Measurements from ENCODE around the gene ARAP3. TPM values are rescaled to one million over a fixed set of nuclear protein-coding genes. Genes with fewer than 3 reads are reported as not detected.

ARAP3 gene
- total and polyA plus RNA-seq, 9 donors = 6.8 to 19.3 (median 13.4) TPM

GRCh38 chr5:141703133-141703561 lies 21.1 kb upstream of the ARAP3 start:
- Histone ChIP-seq H3K4me3 (ENCODE audit: low read length) (peak overlapping the region; percentile 37), H3K4me1 (ENCODE audit: control insufficient read depth, insufficient read depth, low read length) (peaks cover 22% of the 10 kb centered on the region), H3K27me3 (ENCODE audit: control insufficient read depth, insufficient read depth, low read length) (peaks cover 69% of the 10 kb centered on the region), H3K9me3 (replicated peaks; ENCODE audit: control insufficient read depth, low read depth, low read length) (no peaks in the 10 kb centered on the region), H3K36me3 (ENCODE audit: control insufficient read depth, insufficient read depth, low read length) (no peaks in the 10 kb centered on the region), H3K27ac (ENCODE audit: low read length) (no peak overlapping the region)
- no peak for DNase-seq
- 16% methylated on average over 4 of the region's 16 CpGs for WGBS (ENCODE audit: insufficient coverage)

- 40% methylated on average over 1 of the region's 16 CpGs for WGBS (ENCODE audit: insufficient coverage)
- DNase-seq = no peak
- no peak overlapping the region for H3K27ac ChIP-seq (ENCODE audit: low read length)
- H3K4me3 ChIP-seq (ENCODE audit: low read length) = no peak overlapping the region
- no peaks in the 10 kb centered on the region for H3K9me3 ChIP-seq (replicated peaks; ENCODE audit: control insufficient read depth, low read depth, low read length)
- peaks cover 22% of the 10 kb centered on the region for H3K4me1 ChIP-seq (ENCODE audit: control insufficient read depth, insufficient read depth, low read length)
- H3K27me3 ChIP-seq (ENCODE audit: control insufficient read depth, insufficient read depth, low read length) = peaks cover 75% of the 10 kb centered on the region
- H3K36me3 ChIP-seq (ENCODE audit: control insufficient read depth, insufficient read depth, low read length) = no peaks in the 10 kb centered on the region
Measured at GRCh38 chr5:141701360-141702119, 19.5 kb upstream of the ARAP3 start.

GRCh38 chr5:141697586-141697985 lies 15.6 kb upstream of the ARAP3 start:
- WGBS (ENCODE audit: insufficient coverage) = 84% methylated on average over 3 of the region's 3 CpGs
- no peak overlapping the region for H3K4me3 ChIP-seq (ENCODE audit: low read length)
- H3K4me1 ChIP-seq (ENCODE audit: control insufficient read depth, insufficient read depth, low read length) = peaks cover 29% of the 10 kb centered on the region
- no peaks in the 10 kb centered on the region for H3K36me3 ChIP-seq (ENCODE audit: control insufficient read depth, insufficient read depth, low read length)
- no peaks in the 10 kb centered on the region for H3K9me3 ChIP-seq (replicated peaks; ENCODE audit: control insufficient read depth, low read depth, low read length)
- H3K27ac ChIP-seq (ENCODE audit: low read length) = no peak overlapping the region
- DNase-seq = no peak
- H3K27me3 ChIP-seq (ENCODE audit: control insufficient read depth, insufficient read depth, low read length) = peaks cover 45% of the 10 kb centered on the region

GRCh38 chr5:141696431-141696830 lies 14.4 kb upstream of the ARAP3 start:
- Histone ChIP-seq H3K4me3 (ENCODE audit: low read length) (no peak overlapping the region), H3K36me3 (ENCODE audit: control insufficient read depth, insufficient read depth, low read length) (no peaks in the 10 kb centered on the region), H3K9me3 (replicated peaks; ENCODE audit: control insufficient read depth, low read depth, low read length) (no peaks in the 10 kb centered on the region), H3K27me3 (ENCODE audit: control insufficient read depth, insufficient read depth, low read length) (peaks cover 39% of the 10 kb centered on the region), H3K4me1 (ENCODE audit: control insufficient read depth, insufficient read depth, low read length) (peaks cover 25% of the 10 kb centered on the region), H3K27ac (ENCODE audit: low read length) (no peak overlapping the region)
- WGBS (ENCODE audit: insufficient coverage) = no CpG with 5 or more reads among the region's 2 CpGs
- DNase-seq = no peak

GRCh38 chr5:141695627-141696215 lies 13.7 kb upstream of the ARAP3 start:
- Histone ChIP-seq H3K27ac (ENCODE audit: low read length) (no peak overlapping the region), H3K36me3 (ENCODE audit: control insufficient read depth, insufficient read depth, low read length) (no peaks in the 10 kb centered on the region), H3K4me3 (ENCODE audit: low read length) (no peak overlapping the region), H3K9me3 (replicated peaks; ENCODE audit: control insufficient read depth, low read depth, low read length) (no peaks in the 10 kb centered on the region), H3K27me3 (ENCODE audit: control insufficient read depth, insufficient read depth, low read length) (peaks cover 35% of the 10 kb centered on the region), H3K4me1 (ENCODE audit: control insufficient read depth, insufficient read depth, low read length) (peaks cover 22% of the 10 kb centered on the region)
- peak; percentile 56 for DNase-seq
- 44% methylated on average over 2 of the region's 11 CpGs for WGBS (ENCODE audit: insufficient coverage)

GRCh38 chr5:141694479-141694878 lies 12.4 kb upstream of the ARAP3 start:
- H3K4me1 ChIP-seq (ENCODE audit: control insufficient read depth, insufficient read depth, low read length) = peaks cover 22% of the 10 kb centered on the region
- H3K4me3 ChIP-seq (ENCODE audit: low read length) = no peak overlapping the region
- DNase-seq = no peak
- WGBS (ENCODE audit: insufficient coverage) = 66% methylated on average over 4 of the region's 5 CpGs
- H3K9me3 ChIP-seq (replicated peaks; ENCODE audit: control insufficient read depth, low read depth, low read length) = no peaks in the 10 kb centered on the region
- H3K27me3 ChIP-seq (ENCODE audit: control insufficient read depth, insufficient read depth, low read length) = peaks cover 29% of the 10 kb centered on the region
- H3K27ac ChIP-seq (ENCODE audit: low read length) = no peak overlapping the region
- H3K36me3 ChIP-seq (ENCODE audit: control insufficient read depth, insufficient read depth, low read length) = no peaks in the 10 kb centered on the region

GRCh38 chr5:141692919-141693725 lies 11.1 kb upstream of the ARAP3 start:
- peaks cover 22% of the 10 kb centered on the region for H3K4me1 ChIP-seq (ENCODE audit: control insufficient read depth, insufficient read depth, low read length)
- H3K4me3 ChIP-seq (ENCODE audit: low read length) = no peak overlapping the region
- 45% methylated on average over 13 of the region's 25 CpGs for WGBS (ENCODE audit: insufficient coverage)
- H3K27ac ChIP-seq (ENCODE audit: low read length) = no peak overlapping the region
- peaks cover 23% of the 10 kb centered on the region for H3K27me3 ChIP-seq (ENCODE audit: control insufficient read depth, insufficient read depth, low read length)
- no peak for DNase-seq
- H3K9me3 ChIP-seq (replicated peaks; ENCODE audit: control insufficient read depth, low read depth, low read length) = no peaks in the 10 kb centered on the region
- H3K36me3 ChIP-seq (ENCODE audit: control insufficient read depth, insufficient read depth, low read length) = no peaks in the 10 kb centered on the region

DNA sequence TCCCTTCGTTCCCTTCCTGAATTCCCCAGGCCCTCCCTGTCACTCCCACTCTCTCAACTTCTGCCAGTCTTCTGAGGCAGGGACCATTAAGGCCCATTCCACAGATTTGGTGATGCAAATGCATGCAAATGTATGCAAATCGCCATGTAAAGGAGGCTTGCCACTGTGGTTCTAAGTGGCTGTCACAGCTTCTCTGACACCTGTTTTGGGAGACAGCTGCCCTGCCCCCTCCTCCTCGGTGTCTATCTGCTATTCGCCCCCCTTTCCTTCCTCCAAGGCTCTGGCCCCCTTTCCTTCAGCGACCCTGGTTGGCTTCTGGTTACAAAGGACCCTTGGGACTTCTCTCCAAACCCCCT lies 10.5 kb upstream of the ARAP3 start:
- Histone ChIP-seq H3K4me1 (ENCODE audit: control insufficient read depth, insufficient read depth, low read length) (peaks cover 22% of the 10 kb centered on the region), H3K36me3 (ENCODE audit: control insufficient read depth, insufficient read depth, low read length) (no peaks in the 10 kb centered on the region), H3K27ac (ENCODE audit: low read length) (no peak overlapping the region), H3K9me3 (replicated peaks; ENCODE audit: control insufficient read depth, low read depth, low read length) (no peaks in the 10 kb centered on the region), H3K27me3 (ENCODE audit: control insufficient read depth, insufficient read depth, low read length) (peaks cover 18% of the 10 kb centered on the region), H3K4me3 (ENCODE audit: low read length) (peak overlapping the region; percentile 25)
- WGBS (ENCODE audit: insufficient coverage) = 13% methylated on average over 4 of the region's 5 CpGs
- no peak for DNase-seq

GRCh38 chr5:141691867-141692532 lies 10.0 kb upstream of the ARAP3 start:
- peaks cover 22% of the 10 kb centered on the region for H3K4me1 ChIP-seq (ENCODE audit: control insufficient read depth, insufficient read depth, low read length)
- no peak overlapping the region for H3K27ac ChIP-seq (ENCODE audit: low read length)
- peaks cover 18% of the 10 kb centered on the region for H3K27me3 ChIP-seq (ENCODE audit: control insufficient read depth, insufficient read depth, low read length)
- under 1% methylated on average over 20 of the region's 30 CpGs for WGBS (ENCODE audit: insufficient coverage)
- no peaks in the 10 kb centered on the region for H3K36me3 ChIP-seq (ENCODE audit: control insufficient read depth, insufficient read depth, low read length)
- peak overlapping the region; percentile 25 for H3K4me3 ChIP-seq (ENCODE audit: low read length)
- H3K9me3 ChIP-seq (replicated peaks; ENCODE audit: control insufficient read depth, low read depth, low read length) = no peaks in the 10 kb centered on the region
- peak; percentile 83 for DNase-seq

Data from muscle of leg (tissue), 11 donors.